Measurements from ENCODE around the gene CHMP2A. TPM values are rescaled to one million over a fixed set of nuclear protein-coding genes. Genes with fewer than 3 reads are reported as not detected.
A peak's percentile ranks its signal among the peaks of the same experiment; 100 is the strongest.

Gene CHMP2A
- total and polyA plus RNA-seq, 2 of the 13 experiments (the other 11 are each of a cell fraction or from before 2014, with no cell fraction given), result 49.7 to 55.0 TPM

- Histone ChIP-seq H3K4me3 (replicated peaks in 1 of 3; ENCODE audit: insufficient read depth in 1 of 3, low read depth in 2 of 3, low read length in 3 of 3) (no peak overlapping the region), H2AFZ (ENCODE audit: low read length) (no peak overlapping the region), H3K27me3 (ENCODE audit: control insufficient read depth in 1 of 2, insufficient read depth in 2 of 2, low read length in 2 of 2) (no peaks in the 10 kb centered on the region), H3K4me2 (ENCODE audit: low read depth, low read length) (no peak overlapping the region), H3K36me3 (replicated peaks in 1 of 2; ENCODE audit: control insufficient read depth in 1 of 2, insufficient read depth in 2 of 2, low read length in 2 of 2) (no peaks in the 10 kb centered on the region; a peak in 1 of 5 replicates), H3K79me2 (ENCODE audit: insufficient read depth, low read length) (peaks cover 11% of the 10 kb centered on the region), H4K20me1 (ENCODE audit: insufficient read depth, low read length) (no peaks in the 10 kb centered on the region), H3K9me3 (ENCODE audit: low read length) (no peaks in the 10 kb centered on the region), H3K27ac (ENCODE audit: extremely low read length, insufficient read depth, low read length) (no peak overlapping the region), H3K9ac (ENCODE audit: insufficient read depth, low read depth, low read length) (no peak overlapping the region), H3K4me1 (ENCODE audit: insufficient read depth, low read length) (peaks cover 20% of the 10 kb centered on the region)
- WGBS (ENCODE audit: low lambda C conversion rate), result 99% methylated on average over 40 of the region's 40 CpGs
- TF ChIP-seq ZNF841 (CRISPR knock-in tag; IDR thresholded peaks at IDR 0.05; ENCODE audit: borderline replicate concordance), result no peak
- no peak for TF ChIP-seq CSRNP2 (CRISPR knock-in tag; conservative IDR thresholded peaks at IDR 0.05; ENCODE audit: low read depth)
- peak; percentile 11 for TF ChIP-seq AGO2 (optimal IDR thresholded peaks at IDR 0.05; ENCODE audit: low read depth, low read length)
- no peak for TF ChIP-seq MBNL3 (CRISPR knock-in tag; conservative IDR thresholded peaks at IDR 0.05)
- TF ChIP-seq ZBTB44 (CRISPR knock-in tag; IDR thresholded peaks at IDR 0.05), result no peak
- TF ChIP-seq MIXL1 (CRISPR knock-in tag; IDR thresholded peaks at IDR 0.05), result no peak
- peak; percentile 0; the same call in 1 of the 2 replicates for TF ChIP-seq POLR2G (IDR thresholded peaks at IDR 0.05; ENCODE audit: low read depth, low read length)
- no peak for TF ChIP-seq PHF5A (CRISPR knock-in tag; IDR thresholded peaks at IDR 0.05; ENCODE audit: low read depth, unreplicated experiment)
- intact Hi-C loops (cut with micrococcal nuclease; ENCODE audit: unreplicated experiment) (no loop called here), in situ Hi-C loops (cut with HindIII; ENCODE audit: extremely low pct_ligation_motif_present, low pct_unique_long_range_greater_than_20kb) (no loop called here)
- CTCF ChIA-PET (ENCODE audit: low intra/inter-chr PET ratio, low total read pairs), result no interaction called here
- POLR2A ChIA-PET, result no interaction called here
- ATAC-seq (no peak), FAIRE-seq (no peak), DNase-seq (ENCODE audit: low spot score) (no peak)
- BruUV-seq (replicated peaks), result no TSS peak
Measured at GRCh38 chr19:58563034-58563573, 8.2 kb upstream of the CHMP2A start.
